H54 (cell line): ENCODE results near the gene OR4A16.

Source experiments
- DNase-seq: peaks from one replicate; pipeline ENCODE4 v3.0.0; 2011; ENCODE audit warnings: low spot score, mixed read lengths; ENCODE audit not compliant: insufficient read length
- FAIRE-seq: peaks from 3 replicates; lab custom pipeline; 2011; peaks lifted over from hg19 to GRCh38; lab: Jason Lieb, UNC
- POLR2A ChIP-seq: IDR thresholded peaks from 2 replicates; pipeline ENCODE4 v1.6.1; 2011; ENCODE audit warnings: low read depth, mild to moderate bottlenecking, low read length

OR4A16 gene, protein sequence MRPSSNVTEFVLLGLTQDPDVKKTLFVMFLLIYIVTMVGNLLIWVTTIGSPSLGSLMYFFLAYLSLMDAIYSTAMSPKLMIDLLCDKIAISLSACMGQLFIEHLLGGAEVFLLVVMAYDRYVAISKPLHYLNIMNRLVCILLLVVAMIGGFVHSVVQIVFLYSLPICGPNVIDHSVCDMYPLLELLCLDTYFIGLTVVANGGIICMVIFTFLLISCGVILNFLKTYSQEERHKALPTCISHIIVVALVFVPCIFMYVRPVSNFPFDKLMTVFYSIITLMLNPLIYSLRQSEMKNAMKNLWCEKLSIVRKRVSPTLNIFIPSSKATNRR

DNA sequence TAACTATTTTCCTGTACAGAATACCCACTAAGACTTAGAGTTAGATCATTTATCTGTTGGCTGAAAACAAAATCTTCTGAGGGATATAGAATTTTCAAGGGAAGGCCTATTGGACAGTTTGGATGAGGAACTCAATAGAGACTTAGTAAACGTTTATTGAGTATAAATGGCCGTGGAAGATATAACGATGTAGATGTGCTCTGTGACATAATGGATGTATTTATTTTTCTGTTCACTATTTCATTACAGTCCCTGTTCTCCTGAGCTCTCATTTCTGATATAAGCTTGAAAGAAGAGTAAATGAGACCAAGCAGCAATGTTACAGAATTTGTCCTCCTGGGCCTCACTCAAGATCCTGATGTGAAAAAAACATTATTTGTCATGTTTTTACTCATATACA, at the start of gene OR4A16:
TSS of gene OR4A16 (plus strand) at position 301 of the 400 bp plus-strand sequence. CDS start at position 301, 0 bp downstream.
- TF ChIP-seq POLR2A = no peak
- FAIRE-seq = no peak
- DNase-seq = no peak

DNA sequence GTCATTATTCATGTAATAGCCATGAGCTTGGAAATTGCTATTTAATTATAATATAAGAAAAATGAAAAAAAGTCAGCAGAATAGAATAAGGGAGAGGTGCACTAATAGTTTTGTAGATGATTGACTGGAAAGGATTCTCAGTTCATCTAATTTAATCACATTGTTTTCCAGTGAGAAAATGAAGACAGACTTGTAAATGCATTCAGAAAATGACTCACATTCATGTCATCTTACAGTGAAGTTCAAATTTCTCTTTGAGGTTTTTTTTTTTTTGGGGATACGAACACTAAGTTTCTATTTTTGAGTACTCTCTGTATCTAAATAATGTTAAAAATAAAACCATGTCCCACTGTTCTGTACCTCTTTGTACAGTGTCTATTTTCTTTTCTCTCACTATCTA, 18.5 kb upstream of the OR4A16 start:
- FAIRE-seq (no peak), DNase-seq (no peak)
- TF ChIP-seq POLR2A = no peak

DNA sequence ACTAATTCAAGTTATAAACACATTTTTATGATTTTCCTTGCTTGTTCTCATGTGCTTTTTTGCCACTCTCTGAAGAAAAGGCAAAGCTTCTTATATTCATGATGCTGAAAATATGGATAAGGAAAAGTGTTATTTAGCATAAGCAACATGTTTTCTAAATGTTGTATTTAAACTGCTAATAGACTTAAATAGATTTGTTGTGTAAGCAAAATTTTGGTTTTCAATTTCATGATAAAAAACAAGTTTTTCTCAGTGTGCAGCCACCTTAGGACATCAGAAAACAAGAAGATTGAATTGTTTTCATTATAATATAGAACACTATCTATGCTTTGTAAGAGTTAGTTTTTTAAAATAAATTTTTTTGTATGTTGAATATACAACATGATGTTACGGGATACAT, 2.3 kb downstream of the OR4A16 start:
- TF ChIP-seq POLR2A = no peak
- FAIRE-seq (no peak), DNase-seq (no peak)

GRCh38 chr11:55349032-55349431, 6.0 kb downstream of the OR4A16 start:
- FAIRE-seq (no peak), DNase-seq (no peak)
- TF ChIP-seq POLR2A = no peak

- no peak for TF ChIP-seq POLR2A
- no peak for FAIRE-seq
- DNase-seq = no peak
Measured at GRCh38 chr11:55357560-55358184, 14.7 kb downstream of the OR4A16 start.

- DNase-seq (no peak), FAIRE-seq (no peak)
- no peak for TF ChIP-seq POLR2A
Measured at GRCh38 chr11:55367674-55368073, 24.7 kb downstream of the OR4A16 start, which contains the start of gene OR4A15. OR4A15 (plus strand) TSS chr11:55367974; CDS start chr11:55367974, 0 bp downstream.
